ENCODE results near the gene CST7. TPM values are rescaled to one million over a fixed set of nuclear protein-coding genes. Genes with fewer than 3 reads are reported as not detected.

The CST7 gene
- total RNA-seq, 1 experiment from 2014 or later: not detected

- TF ChIP-seq TEAD4 (CRISPR knock-in tag; IDR thresholded peaks at IDR 0.05): no peak
- TF ChIP-seq AFF4 (CRISPR knock-in tag; IDR thresholded peaks at IDR 0.05; ENCODE audit: borderline replicate concordance): no peak
Observed at GRCh38 chr20:24989162-24989561, 40.1 kb downstream of the CST7 start (continued).

- peak overlapping the region; percentile 94 for H3K4me3 Mint-ChIP-seq
- no peaks in the 10 kb centered on the region; the same call in none of the 2 replicates for H3K27me3 Mint-ChIP-seq (ENCODE audit: low read depth)
- no peaks in the 10 kb centered on the region for H3K36me3 Mint-ChIP-seq
- H3K9me3 Mint-ChIP-seq: no peaks in the 10 kb centered on the region
- no peak for DNase-seq (ENCODE audit: low spot score)
- POLR2A ChIA-PET: no interaction called here
- H3K27ac Mint-ChIP-seq: no peak overlapping the region
- ATAC-seq: no peak
- CTCF ChIA-PET: no interaction called here
- H3K4me1 Mint-ChIP-seq: peaks cover 30% of the 10 kb centered on the region
- TF ChIP-seq E2F5 (CRISPR knock-in tag; IDR thresholded peaks at IDR 0.05) (no peak), KAT7 (CRISPR knock-in tag; IDR thresholded peaks at IDR 0.05; ENCODE audit: borderline replicate concordance) (no peak), SP1 (CRISPR knock-in tag; conservative IDR thresholded peaks at IDR 0.05) (no peak), JAZF1 (CRISPR knock-in tag; IDR thresholded peaks at IDR 0.05) (no peak), ZNF416 (CRISPR knock-in tag; IDR thresholded peaks at IDR 0.05) (no peak), NFYB (CRISPR knock-in tag; conservative IDR thresholded peaks at IDR 0.05; ENCODE audit: low read depth) (no peak), GTF2I (CRISPR knock-in tag; conservative IDR thresholded peaks at IDR 0.05) (no peak), RORB (CRISPR knock-in tag; IDR thresholded peaks at IDR 0.05) (no peak), ZBTB43 (CRISPR knock-in tag; IDR thresholded peaks at IDR 0.05) (no peak), HMGXB4 (CRISPR knock-in tag; IDR thresholded peaks at IDR 0.05) (no peak), ZNF425 (CRISPR knock-in tag; conservative IDR thresholded peaks at IDR 0.05) (no peak), PRRX2 (CRISPR knock-in tag; IDR thresholded peaks at IDR 0.05) (no peak), SMAD4 (CRISPR knock-in tag; IDR thresholded peaks at IDR 0.05) (no peak), GRHL2 (CRISPR knock-in tag; IDR thresholded peaks at IDR 0.05; ENCODE audit: insufficient replicate concordance, severe bottlenecking) (no peak), ZNF671 (CRISPR knock-in tag; IDR thresholded peaks at IDR 0.05) (no peak), PRDM15 (CRISPR knock-in tag; IDR thresholded peaks at IDR 0.05) (no peak), MLX (CRISPR knock-in tag; IDR thresholded peaks at IDR 0.05) (no peak), ZBTB21 (CRISPR knock-in tag; IDR thresholded peaks at IDR 0.05; ENCODE audit: borderline replicate concordance) (no peak), ZMAT4 (CRISPR knock-in tag; IDR thresholded peaks at IDR 0.05) (no peak)
Observed at GRCh38 chr20:24990810-24991252, 41.8 kb downstream of the CST7 start.
